LNCAP (cell line): ENCODE results near the gene LGR6.

Experiments
- TF ChIP-seq, protein P1 (sequence below): fragments of 450-650 bp; IDR thresholded peaks from 2 replicates; pipeline ENCODE4 v1.5.1; 2017; ENCODE audit warnings: mild to moderate bottlenecking

Gene LGR6

DNA sequence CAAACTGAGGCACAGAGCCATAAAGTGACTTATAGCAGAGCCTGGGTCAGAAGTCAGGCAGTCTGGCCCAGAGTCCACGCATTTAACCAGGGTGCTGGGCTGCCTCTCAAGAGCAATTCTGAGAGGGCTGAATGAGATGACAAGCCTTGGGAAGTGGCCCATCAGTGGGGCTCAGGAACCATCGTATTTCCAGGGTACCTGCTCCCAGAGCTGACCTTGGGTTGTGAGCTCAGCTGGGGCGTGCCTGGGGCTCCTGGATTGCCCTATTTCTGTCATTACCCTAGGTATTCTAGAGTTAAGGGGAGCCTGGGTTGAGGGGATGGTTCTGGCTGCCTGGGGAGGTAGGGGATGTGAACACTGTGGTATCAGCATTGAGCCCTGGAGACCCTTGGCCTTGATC, 49.4 kb downstream of the LGR6 start:
- TF ChIP-seq, protein P1, sequence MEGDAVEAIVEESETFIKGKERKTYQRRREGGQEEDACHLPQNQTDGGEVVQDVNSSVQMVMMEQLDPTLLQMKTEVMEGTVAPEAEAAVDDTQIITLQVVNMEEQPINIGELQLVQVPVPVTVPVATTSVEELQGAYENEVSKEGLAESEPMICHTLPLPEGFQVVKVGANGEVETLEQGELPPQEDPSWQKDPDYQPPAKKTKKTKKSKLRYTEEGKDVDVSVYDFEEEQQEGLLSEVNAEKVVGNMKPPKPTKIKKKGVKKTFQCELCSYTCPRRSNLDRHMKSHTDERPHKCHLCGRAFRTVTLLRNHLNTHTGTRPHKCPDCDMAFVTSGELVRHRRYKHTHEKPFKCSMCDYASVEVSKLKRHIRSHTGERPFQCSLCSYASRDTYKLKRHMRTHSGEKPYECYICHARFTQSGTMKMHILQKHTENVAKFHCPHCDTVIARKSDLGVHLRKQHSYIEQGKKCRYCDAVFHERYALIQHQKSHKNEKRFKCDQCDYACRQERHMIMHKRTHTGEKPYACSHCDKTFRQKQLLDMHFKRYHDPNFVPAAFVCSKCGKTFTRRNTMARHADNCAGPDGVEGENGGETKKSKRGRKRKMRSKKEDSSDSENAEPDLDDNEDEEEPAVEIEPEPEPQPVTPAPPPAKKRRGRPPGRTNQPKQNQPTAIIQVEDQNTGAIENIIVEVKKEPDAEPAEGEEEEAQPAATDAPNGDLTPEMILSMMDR: no peak

DNA sequence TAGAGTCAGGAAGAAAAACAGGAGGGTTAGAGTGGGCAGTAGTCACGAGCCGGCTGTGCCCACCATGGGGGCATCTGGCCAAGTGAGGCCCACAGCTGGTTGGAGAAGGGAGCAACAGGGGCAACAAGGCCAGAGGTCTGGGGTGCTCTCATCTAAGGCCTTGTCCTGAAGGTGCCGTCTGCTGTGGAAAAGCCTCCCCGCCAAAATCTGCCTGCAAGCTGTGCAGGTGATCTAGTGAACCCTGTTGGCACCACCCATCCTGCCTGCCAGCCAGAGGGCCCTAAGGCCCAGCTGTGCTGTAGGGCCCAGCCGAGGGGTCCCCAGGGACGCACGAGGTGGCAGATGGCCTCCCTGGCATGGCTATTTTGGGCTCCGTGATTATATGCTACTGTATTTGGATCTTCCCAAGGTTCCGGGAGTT, 51.3 kb downstream of the LGR6 start:
- TF ChIP-seq, protein P1: no peak

DNA sequence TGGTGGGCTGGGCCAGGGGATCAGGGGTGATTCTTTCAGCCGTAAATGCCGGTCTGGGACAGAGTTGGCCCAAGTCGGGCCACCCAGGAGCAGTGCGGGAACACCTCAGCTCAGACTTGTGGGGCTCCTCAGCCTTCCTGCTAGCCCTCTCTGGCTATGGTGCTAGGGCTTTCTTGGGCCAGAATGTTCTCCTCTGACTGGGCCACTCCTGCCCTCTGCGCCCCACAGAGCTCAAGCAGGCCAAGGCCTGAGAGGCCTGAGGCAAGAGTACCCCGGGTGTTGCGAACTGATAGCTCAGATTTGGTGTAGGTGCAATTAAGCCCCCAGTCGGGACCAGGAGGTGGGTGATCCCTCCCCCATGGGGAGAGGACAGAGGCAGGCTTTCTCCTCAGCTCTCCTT, 51.8 kb downstream of the LGR6 start:
- TF ChIP-seq, protein P1: no peak

DNA sequence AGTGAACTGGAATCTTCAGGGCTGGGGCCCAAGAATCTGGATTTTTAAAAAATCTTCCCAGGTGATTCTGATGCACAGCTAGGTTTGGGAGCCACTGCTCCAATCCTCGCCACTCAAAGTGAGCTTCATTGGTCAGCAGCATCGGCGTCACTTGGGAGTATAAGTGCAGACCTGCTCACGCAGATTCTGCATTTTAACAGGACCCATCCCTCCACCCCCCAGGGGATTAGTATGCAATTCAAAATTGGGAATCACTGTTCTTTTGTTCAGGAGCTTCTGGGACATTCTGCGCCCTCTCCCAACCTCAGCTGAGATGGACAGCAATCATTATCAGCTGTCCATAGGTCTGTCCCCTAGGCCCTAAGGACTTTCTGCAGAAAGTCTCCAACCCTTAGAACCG, 53.5 kb downstream of the LGR6 start:
- TF ChIP-seq, protein P1: no peak

DNA sequence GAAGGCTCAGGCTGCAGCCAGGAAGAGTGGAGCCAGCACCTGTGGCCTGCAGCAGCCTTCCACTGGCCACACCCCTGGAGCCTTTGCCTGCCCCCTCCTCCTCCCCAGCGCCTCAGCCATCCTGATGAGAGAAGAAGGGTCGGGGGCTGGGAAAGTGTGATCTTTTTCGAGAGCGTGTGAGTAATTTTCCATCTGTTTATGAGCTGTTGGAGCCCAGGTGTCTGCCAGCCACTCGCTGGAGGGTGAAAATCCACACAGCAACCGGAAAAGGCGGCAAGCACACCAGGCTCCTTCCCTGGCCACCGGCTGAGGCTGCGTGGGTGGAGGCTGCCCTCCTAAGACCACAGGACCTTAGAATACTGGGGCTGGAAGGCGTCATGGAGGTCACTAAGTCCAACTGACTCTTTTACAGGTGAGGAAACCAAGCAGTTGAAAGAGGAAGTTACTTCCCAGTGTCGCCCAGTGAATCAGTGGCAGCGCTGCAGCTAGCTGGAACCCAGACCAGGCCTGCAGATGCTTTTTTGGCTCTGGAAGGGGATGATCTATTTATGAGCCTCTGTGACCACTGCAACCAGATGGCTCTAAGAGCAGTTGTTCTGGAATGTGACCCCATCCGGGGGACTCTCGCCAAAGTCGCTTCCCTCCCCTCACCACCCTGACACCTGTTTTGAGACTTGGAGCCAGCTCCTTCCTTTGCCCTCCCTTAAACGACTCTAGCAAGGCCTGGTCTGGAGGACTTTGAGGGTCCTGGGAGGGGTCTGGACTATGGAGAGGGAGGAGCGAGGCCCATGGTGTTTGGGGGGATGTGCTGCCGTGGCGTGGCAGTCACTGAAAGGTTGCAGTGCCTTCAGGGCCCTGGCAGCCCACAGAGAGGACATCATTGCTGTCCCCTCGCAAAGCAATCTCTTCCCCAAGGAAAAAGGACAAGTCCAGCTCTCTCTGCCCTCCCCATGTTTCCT, 54.5 kb downstream of the LGR6 start:
- TF ChIP-seq, protein P1: no peak

DNA sequence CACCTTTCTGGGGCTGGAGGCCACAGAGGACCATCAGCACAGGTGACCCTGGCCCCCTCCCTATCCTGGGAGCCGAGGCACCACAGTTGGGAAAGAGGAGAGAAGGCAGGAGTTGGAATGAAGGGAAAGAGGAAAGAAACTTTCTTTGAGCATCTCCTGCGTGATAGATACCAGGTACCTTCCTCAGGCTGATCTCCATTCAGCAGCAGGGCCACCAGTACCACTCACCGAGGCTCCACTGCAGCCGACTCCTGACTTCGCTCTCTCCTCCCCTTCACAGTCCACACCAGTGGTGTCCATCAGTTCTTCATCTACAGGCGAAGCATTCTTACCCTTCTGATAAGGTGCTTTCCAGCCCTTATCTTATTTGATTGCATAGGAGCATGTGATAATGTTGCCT, 55.3 kb downstream of the LGR6 start:
- TF ChIP-seq, protein P1: no peak

DNA sequence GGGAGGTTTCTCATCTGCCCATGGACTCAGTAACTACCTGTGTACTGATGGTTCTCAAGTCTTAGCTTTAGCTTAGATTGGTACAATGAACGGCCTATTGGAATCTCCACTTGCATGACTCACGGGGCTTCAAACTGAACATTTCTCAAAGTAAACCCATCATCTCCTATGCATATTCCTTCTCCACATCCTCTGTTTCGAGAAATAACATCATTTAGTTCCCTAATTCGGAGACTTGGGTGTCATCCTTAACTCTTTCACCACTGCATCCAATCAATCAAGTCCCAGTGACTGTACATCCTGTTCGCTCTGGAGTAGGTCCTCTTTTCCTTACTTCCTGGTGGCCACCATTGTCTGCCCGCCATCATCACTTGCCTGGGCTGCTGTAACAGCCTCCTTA, 55.8 kb downstream of the LGR6 start:
- TF ChIP-seq, protein P1: no peak
